GM21447 (cell line): Measurements from ENCODE around the gene TM7SF2.

ENCODE experiments used
- ATAC-seq: cut with Tn5 transposase; IDR thresholded peaks from one replicate; pipeline ENCODE4 v1.9.1; 2021; ENCODE audit not compliant: unreplicated experiment

The TM7SF2 gene

DNA sequence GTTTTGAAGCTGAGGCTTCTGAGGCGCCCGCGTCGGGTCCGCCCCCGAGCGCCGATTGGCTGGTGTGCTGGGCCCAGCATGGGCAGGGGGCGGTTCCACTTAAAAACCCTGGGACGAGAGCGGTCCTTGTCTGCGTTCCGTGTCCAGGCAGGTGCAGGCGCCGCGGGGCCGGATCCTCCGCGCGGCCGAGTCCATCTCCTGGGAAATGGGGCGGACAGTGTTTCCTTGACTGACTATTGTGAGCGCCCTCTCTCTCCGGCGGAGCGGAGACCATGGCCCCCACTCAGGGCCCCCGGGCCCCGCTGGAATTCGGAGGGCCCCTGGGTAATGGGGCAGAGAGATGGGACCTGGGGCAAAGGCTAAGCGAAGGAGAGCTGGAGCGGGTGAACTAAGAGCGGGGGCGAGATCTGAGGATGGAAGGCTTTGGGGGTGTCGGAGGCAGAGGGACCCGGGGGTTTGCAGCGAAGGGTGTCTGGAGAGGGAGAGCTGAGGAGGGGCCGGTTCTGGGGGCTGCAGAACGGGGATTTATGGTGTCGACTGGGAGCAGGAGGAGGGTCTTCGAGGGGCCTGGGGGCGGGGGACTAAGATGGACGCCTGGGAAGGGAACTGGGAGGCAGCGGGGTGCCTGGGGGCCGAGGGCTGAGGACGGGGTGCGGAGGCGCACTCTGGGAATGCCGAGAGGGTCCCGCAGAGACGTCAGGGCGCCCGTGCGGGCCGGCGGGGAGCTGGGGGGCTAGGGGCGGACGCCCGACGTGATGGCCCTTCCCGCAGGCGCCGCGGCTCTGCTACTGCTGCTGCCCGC lies at the start of gene TM7SF2:
TSS of gene TM7SF2 (plus strand) at position 129 of the 802 bp plus-strand sequence. CDS start at position 273, 144 bp downstream.
- ATAC-seq, result peak; percentile 54

DNA sequence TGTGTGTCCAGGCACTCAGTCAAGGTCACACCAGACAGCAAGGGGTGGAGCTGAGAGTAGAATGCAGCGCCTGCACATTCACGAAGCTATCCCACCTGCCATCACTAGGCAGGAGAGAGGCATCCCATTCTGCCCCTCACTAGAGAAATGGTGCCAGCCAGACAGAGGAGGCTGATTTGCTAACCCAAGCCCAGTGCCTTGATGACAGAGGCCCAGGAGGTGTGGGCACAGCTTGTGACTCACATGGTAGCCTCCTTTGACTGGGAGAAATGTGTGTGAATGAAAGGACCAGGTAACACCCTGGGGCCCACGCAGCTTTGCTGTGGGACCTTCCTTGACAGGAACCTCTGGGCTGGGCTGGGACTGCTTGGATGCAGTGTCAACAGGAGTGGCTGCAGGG lies 48.1 kb upstream of the TM7SF2 start:
- ATAC-seq, result no peak

DNA sequence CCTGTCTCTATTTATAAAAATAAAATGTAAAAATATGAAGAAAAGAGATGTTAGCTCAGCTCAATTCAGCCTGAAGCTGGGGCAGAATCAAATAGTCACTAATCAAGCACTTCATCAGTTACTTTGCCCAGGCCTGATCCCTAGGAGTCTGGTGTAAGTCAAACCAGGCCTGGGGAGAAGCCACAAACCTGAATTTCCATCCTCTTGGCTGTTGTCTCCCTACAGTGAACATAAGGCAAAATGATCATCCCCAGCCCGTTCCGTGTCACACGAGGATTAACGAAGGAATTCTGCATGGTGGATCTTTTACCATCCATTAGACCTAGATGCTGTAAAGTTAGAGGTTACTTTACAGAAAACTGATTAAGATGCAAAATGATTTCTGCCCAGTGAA lies 46.8 kb upstream of the TM7SF2 start:
- ATAC-seq, result no peak

DNA sequence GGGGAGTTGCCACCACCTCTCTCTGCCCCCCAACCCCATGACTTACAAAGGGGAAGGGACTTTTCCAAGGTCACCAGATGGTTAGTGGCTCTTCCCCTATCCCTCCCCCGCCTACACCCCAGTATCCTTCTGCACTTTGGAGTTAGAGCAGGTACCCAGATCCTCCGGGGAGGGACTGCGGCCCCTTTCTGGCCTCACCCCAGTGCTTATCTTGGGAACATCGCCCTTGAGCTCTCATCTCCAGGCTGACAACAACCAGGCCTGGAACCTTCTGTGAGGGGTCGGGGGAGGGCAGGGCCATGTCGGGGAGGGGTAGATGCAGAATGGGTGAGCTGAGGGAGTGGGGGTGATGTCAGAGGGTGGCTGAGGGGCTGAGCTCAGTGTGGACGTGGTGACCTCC lies 45.8 kb upstream of the TM7SF2 start:
- no peak for ATAC-seq

DNA sequence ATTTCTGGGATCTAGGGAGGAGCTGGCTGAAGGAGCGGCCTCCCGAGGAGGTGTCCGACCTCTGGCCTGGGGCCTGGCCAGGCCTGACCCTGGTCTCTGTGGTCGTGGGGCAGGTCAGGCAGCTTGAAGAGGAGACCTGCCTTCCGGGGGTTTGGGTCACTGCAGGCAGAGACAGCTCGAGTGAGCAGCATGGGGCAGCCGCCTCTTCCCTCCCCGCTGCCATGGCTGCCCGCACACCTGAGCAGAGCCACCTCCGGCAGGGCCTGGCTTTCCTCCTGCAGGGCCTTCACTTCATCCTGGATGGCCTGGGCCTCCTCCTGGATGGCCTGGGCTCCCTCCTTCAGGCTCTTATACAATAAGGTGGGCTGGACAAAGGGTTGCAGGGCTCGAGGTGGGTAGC lies 45.4 kb upstream of the TM7SF2 start:
- no peak for ATAC-seq

DNA sequence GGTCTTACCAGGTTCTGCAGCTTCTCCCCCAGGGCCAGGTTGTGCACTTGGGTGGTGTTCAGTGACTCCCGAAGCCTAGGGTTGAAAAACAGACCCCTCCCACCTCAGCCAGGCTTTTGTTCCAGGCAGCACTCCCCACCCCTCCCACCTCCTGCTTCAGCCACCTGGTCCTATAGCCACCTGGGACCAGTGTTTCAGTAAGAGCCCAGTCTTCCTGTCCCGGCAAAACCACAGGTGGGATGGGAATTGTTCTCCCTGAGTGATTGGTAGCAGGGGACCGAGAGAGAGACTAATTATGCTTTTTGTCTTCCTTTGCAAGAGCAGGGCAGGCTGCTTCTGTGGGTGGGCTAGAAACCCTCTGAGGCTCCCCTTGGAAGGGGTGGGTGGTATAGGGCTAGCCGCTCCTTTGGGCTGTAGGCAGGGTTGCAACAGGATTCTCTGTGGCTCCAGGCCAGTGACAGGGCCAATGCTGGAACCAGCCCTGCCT lies 44.8 kb upstream of the TM7SF2 start:
- no peak for ATAC-seq

DNA sequence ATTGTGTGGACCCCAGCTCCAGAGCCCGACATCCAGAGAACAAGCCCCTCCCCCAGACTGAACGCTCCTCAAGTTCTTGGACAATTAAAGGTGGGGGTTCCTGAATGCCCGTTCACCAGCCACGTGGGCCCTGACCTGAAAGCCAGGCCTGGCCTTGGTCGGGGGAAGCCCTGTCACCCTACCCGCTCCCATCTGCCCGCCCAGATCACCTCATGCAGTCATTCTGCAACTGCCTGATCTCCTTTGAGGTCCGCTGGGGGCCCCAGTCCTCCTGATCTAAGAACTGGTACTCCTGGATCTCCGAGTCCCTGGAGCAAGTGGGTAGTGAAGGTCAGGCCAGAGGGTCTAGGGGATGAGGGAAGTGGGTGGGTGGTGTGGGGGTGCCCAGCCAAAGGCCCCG lies 44.2 kb upstream of the TM7SF2 start:
- no peak for ATAC-seq

DNA sequence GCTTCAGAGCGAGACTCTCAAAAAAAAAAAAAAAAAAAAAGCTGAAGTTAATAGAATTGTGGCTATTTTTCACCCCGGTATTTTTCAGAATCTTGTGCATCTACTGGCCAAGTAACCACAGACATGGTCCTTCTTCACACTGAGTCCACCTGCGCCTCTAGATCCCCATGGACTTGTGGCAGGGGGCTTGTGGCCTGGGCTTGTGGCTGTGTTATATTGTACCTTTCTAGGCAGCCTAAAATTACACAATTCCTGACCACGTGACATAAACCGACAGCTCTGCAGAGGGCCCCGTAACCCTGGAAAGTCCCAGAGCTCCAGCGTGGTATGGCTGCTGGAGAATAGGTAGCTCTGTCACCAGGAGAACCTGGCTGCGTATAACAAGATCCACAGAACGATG lies 42.5 kb upstream of the TM7SF2 start:
- no peak for ATAC-seq

DNA sequence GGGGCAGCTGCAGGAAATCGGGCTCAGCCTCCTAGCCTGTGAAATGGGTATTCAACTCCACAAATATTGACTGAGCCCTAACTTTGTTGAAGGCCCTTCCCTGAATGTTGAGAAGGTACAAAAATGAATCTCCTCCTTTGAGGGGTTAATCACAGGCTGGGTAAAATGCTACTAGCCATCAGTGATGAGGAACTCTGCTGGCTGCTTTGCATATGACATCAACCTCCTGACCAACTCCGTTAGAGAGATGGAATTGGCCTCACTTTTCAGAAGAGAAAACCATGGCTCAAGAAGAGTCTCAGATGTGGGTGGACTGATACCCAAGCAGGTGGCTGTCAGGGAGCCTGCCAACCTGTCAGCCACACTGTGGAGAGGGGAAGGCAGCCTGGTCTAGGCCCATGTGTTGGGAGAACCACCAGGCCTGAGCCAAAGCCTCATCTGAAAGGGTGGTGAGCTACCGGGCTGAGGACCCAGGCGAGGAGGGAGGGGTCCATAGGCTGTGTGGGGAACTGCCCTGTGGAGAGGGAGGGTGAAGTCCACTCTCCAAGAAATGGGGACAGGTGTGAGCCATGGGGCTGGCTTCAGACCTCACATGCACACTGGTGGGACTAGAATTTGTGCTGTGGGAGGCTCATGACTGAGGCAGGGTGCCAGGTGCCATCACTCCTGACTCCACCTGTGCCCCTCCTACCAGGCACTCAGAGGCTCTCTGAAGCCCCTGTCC lies 39.6 kb upstream of the TM7SF2 start:
- ATAC-seq, result no peak

DNA sequence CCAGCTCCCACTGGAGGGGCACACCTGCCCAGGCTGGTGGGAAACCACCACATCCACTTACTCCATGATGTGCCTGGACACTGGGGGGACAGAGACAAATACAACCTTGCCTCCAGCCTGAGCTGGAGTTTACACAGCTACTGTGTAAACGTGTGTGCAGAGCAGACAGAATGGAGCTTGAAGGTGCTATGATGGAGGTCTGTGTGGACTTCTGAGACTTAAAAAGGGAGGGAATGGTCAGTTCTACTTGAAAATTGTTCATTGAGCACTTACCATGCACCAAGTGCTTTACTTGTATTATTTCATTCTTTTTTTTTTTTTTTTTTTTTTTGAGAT lies 39.1 kb upstream of the TM7SF2 start:
- no peak for ATAC-seq

DNA sequence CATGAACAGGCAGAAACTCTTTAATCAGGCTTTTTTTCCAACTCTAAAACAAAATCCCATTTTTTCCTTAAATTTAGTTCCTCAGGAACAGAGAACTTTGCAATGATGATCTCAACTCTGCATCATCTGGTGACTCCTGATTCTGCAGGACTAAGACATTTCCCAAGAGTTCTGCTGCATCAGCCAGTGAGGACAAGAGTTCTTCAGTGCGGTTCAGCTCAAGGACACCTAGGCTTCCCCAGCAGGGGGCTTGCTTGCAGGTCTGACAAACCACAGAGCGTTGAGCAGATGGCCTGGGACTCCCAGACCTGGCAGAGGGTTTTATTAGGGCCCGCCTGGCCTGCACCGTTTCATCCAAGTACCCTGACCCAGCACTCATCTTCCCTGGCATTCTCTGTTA lies 34.2 kb upstream of the TM7SF2 start:
- no peak for ATAC-seq

DNA sequence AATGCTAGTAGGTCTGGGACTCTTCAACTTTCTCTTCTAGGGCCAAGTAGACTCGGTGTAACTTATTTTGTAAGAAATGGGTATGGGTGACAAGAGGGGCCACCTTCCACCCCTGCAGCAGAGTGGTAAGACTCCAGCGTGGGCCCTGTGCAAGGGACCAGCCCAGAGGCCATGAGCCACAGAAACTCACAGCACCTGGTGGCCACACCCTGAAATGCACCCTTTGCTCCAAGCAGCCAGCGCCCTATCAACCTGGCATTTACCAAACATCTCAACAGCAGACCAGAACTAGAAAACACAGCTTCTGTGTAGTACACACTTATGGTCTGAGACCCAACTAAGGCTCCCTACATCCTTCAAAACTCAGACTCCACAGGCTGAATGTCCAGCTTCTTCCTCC lies 33.5 kb upstream of the TM7SF2 start:
- ATAC-seq, result no peak

DNA sequence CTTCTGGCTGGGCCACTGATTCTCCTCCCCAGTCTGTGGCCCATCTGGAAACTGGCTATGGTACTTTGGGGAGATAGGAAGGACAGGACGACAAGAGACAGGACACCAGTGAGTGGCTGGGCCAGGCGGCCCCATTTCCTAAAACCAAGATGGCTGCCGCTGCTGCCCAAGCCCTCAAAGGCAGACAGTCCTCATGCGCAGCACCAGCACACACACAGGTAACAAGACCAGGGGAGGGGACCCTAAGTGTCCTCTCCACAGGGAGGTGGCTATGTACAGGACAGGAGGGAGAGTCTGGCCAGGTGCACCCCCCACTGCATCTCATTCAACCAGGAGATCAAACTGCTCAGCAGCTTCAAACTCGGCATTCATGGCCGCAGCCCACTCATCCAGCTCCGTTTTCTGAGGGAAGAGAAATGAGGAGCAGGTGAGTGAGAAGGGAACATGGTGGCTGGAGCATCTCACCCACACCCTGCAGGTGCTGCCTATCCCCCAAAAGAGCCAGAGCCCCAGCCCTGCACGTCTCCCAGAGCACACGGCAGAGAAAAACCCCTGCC lies 32.8 kb upstream of the TM7SF2 start:
- ATAC-seq, result no peak

DNA sequence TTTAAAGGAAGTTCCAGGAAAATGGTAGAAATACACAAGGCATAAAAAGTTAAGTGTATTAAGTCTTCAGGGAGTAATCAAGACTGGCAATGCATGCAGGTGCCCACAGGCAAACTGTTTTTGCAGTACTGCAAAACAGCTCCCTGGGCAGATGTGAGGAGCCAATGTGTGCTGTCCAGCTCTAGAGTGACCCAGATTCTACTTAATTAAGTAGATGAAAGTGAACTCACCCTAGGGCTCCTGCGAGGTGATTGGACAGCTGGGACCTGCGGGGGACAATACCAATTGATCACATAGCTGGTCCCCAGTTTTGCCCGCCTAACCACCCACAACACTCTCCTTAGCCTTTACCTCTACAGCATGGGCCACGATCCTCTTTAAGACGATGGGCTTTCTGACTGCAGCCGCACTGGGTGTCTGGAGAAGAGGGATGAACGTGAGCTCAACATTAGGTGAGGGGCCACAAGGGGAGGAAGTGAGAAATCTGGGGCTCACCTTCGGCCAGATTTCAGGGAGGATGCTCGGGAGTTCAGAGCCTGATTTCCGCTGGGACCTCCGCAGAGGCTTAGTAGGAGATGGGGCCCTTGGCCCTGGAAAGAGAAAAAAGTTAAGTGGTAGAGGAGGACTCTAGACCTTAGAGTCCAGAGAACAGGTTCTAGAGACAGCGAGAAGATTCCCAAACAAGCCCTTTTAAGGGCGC lies 28.4 kb upstream of the TM7SF2 start:
- ATAC-seq, result peak; percentile 15

DNA sequence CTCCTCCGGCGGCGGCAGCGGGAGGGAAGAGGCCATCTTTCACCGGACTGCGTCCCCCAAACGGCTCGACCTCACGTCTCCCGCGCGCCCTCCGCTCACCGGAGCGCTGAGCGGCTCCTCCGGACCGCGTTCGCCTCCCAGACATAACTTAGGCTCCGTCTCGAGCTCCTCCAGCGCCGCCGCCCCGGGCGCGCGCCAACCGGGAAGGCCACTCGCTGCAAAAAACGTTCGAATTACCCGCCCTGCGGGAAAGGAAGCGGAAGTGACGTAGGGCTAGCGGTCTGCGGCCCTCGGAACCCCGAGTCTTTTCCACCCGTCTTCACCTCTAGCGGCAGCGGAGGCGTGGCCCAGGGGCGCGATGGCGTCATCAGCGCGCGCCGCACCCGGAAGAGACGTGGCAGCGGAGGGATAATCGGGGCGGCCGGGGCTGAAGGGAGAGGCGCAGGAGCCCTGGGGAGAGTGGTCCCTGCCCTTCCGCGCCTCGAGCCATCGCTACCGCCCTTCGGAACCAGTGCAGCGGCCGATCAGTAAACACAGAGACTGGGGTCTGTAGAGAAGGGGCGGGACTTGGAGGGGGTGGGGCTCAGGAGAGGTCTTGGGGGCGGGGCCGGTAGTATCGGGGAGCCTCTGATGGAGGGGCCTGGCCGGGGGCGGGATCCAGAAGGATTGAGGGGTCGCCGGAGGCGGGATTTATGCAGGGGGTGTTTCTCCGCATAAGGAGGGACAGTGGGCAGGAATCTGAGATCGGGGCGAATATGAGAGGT lies 27.7 kb upstream of the TM7SF2 start, which contains the start of the genes CDCA5 and ZFPL1:
TSS of gene CDCA5 (minus strand) at position 207 of the 764 bp plus-strand sequence. CDS start at position 145, 62 bp downstream.
TSS of gene ZFPL1 (plus strand) at position 389 of the 764 bp plus-strand sequence. CDS start 477 bp downstream, outside the sequence.
- peak; percentile 86 for ATAC-seq

DNA sequence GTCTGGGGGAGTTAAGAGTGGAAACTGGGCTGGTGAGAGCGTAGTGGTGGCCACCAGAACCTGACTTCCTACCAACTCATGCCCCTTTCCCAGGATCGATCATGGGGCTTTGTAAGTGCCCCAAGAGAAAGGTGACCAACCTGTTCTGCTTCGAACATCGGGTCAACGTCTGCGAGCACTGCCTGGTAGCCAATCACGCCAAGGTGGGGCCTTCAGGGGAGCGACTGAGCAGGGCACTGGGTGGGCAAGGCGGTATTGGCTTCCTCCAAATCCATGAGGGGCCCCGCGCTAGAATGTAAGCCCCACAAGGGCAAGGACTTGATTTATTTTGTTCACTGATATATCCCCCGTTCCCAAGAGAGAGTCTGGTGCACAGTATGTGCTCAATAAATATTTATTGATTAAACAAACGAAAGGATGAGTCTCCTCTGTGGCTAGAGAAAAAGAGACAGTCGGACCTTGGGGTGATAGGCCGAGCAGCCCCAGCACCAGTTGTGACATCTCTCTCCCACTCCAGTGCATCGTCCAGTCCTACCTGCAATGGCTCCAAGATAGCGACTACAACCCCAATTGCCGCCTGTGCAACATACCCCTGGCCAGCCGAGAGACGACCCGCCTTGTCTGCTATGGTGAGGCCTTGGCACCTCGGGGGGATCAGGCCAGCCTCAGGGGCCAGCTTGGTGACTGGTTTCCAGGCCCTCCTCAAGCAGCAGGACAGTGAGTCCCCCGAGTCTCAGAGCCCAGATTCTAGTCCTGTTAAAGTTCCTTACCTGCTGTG lies 26.9 kb upstream of the TM7SF2 start:
- ATAC-seq, result peak; percentile 19

DNA sequence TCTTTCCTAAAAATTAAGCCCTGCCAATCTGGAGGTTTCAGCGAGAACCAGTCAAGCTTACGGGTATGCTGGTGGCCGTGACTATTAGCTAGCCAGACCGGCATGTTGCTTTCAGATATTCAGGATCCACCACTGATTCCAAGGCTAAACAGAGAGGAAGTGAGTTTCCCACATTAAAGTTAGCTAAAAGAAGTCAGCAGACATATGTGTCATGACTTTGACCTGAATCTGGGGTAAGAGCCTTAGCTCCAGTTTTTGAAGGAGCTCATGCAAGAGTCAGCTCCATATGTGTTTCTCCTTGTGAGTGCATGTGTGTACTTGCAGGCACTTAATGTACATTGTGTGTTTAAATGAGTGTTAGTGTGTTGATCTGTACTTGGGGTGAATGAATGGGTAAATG lies 26.2 kb upstream of the TM7SF2 start:
- no peak for ATAC-seq

DNA sequence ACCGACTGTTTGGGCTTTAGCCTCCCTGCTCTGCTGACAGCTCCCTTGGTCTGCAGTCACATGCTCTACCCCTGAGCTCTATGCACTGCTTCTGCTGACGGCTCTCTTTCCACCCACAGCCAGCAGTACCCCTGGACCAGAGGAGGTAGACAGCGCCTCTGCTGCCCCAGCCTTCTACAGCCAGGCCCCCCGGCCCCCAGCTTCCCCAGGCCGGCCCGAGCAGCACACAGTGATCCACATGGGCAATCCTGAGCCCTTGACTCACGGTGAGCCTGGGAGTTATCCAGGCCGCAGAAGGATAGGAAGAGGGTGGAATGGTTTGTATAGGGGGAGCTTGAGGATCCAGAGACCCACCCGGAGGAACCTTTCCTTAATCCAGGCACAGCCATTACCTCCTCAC lies 24.9 kb upstream of the TM7SF2 start:
- ATAC-seq, result no peak

DNA sequence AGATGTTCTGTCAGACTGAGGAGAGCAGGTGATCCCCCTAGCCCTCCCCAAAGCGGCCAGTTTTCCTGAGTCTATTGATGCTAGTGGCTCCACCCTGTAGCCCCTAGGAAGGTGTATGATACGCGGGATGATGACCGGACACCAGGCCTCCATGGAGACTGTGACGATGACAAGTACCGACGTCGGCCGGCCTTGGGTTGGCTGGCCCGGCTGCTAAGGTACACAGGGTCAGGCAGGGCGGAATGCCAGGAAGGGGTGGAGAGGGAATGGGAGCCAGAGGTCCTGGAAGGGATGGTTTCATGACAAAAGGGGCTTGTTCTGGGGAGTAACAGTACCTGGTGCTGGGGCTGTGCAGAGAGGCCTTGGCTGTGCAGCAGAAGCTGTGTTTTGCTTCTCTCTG lies 24.5 kb upstream of the TM7SF2 start:
- ATAC-seq, result no peak

DNA sequence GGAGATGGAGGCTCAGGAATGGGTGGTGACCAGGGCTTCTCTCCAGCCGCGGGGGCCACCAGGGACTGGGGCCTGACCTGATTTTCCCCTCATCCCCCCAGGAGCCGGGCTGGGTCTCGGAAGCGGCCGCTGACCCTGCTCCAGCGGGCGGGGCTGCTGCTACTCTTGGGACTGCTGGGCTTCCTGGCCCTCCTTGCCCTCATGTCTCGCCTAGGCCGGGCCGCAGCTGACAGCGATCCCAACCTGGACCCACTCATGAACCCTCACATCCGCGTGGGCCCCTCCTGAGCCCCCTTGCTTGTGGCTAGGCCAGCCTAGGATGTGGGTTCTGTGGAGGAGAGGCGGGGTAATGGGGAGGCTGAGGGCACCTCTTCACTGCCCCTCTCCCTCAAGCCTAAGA lies 23.8 kb upstream of the TM7SF2 start:
- no peak for ATAC-seq
